Measurements from ENCODE around the gene MGAT2.

The MGAT2 gene

GRCh38 chr14:49620182-49621113 lies at the start of gene MGAT2, which contains the start of gene RPL36AL:
TSS of gene MGAT2 (plus strand) at chr14:49620799. CDS start at chr14:49621269, 470 bp downstream.
TSS of gene RPL36AL (minus strand) at chr14:49620626. CDS start at chr14:49619104, 1,522 bp downstream.
- H3K4me3 ChIP-seq (ENCODE audit: low read length): peak within 1 kb of the TSS; percentile 95
- DNase-seq (ENCODE audit: low read depth): peak; percentile 99
- peak; percentile 33 for TF ChIP-seq CTCF (conservative IDR thresholded peaks at IDR 0.05; ENCODE audit: low read length)

- no peak for TF ChIP-seq CTCF (conservative IDR thresholded peaks at IDR 0.05; ENCODE audit: low read length)
- DNase-seq (ENCODE audit: low read depth): no peak
- no peak overlapping the region for H3K4me3 ChIP-seq (ENCODE audit: low read length)
Observed at GRCh38 chr14:49574038-49574437, 46.6 kb upstream of the MGAT2 start.

GRCh38 chr14:49578141-49578540 lies 42.5 kb upstream of the MGAT2 start:
- no peak overlapping the region for H3K4me3 ChIP-seq (ENCODE audit: low read length)
- DNase-seq (ENCODE audit: low read depth): no peak
- TF ChIP-seq CTCF (conservative IDR thresholded peaks at IDR 0.05; ENCODE audit: low read length): no peak

- H3K4me3 ChIP-seq (ENCODE audit: low read length): no peak overlapping the region
- no peak for DNase-seq (ENCODE audit: low read depth)
- no peak for TF ChIP-seq CTCF (conservative IDR thresholded peaks at IDR 0.05; ENCODE audit: low read length)
Observed at GRCh38 chr14:49579841-49580240, 40.8 kb upstream of the MGAT2 start.

- TF ChIP-seq CTCF (conservative IDR thresholded peaks at IDR 0.05; ENCODE audit: low read length): no peak
- H3K4me3 ChIP-seq (ENCODE audit: low read length): no peak overlapping the region
- no peak for DNase-seq (ENCODE audit: low read depth)
Observed at GRCh38 chr14:49581209-49582112, 39.1 kb upstream of the MGAT2 start.

GRCh38 chr14:49582113-49582977 lies 38.3 kb upstream of the MGAT2 start:
- DNase-seq (ENCODE audit: low read depth): no peak
- TF ChIP-seq CTCF (conservative IDR thresholded peaks at IDR 0.05; ENCODE audit: low read length): no peak
- no peak overlapping the region for H3K4me3 ChIP-seq (ENCODE audit: low read length)

Data from AG10803 (cell line).